Gastrocnemius medialis (tissue), 4 donors: ENCODE data around the gene FKBP10.

Source experiments
- POLR2A ChIP-seq, 2 donors: fragments of 450-650 bp; IDR thresholded peaks; one replicate each; pipeline ENCODE4 v1.6.1; 2017; ENCODE audit warnings: antibody characterized with exemption in 2 of 2, mild to moderate bottlenecking in 2 of 2, moderate library complexity in 2 of 2
- TF ChIP-seq, protein P1 (sequence below), 5 experiments: fragments of 450-650 bp in 3 of 5; fragments of 200-600 bp in 2 of 5; sonication (generic) in 2 of 5; IDR thresholded peaks in 4 of 5; conservative IDR thresholded peaks in 1 of 5; 1 replicate in 4 of 5; 2 replicates in 1 of 5; pipeline ENCODE4 v1.5.1; 2016 to 2019; ENCODE audit warnings: antibody characterized with exemption in 5 of 5, mild to moderate bottlenecking in 3 of 5, moderate library complexity in 3 of 5

DNA sequence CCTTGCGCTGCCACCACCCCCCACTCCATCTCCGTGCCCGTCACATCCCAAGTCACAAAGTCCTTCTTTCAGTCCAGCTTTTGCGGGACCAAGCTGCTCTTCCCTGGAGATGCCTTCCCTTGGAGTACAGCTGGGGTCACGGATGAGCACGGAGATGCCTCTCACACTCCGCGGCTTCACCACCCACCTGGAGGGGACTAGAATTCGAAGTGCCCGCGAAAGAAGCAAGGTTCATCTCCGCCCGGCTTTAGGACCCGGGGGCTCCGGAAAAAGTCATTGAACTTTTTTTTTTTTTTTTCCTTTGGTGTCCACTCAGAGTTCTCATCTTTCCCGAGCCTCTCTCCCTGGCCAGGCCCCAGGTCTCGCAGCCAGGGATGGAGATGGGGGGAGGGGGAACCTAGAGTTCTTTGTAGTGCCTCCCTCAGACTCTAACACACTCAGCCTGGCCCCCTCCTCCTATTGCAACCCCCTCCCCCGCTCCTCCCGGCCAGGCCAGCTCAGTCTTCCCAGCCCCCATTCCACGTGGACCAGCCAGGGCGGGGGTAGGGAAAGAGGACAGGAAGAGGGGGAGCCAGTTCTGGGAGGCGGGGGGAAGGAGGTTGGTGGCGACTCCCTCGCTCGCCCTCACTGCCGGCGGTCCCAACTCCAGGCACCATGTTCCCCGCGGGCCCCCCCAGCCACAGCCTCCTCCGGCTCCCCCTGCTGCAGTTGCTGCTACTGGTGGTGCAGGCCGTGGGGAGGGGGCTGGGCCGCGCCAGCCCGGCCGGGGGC, at the start of gene FKBP10:
- TF ChIP-seq, protein P1, sequence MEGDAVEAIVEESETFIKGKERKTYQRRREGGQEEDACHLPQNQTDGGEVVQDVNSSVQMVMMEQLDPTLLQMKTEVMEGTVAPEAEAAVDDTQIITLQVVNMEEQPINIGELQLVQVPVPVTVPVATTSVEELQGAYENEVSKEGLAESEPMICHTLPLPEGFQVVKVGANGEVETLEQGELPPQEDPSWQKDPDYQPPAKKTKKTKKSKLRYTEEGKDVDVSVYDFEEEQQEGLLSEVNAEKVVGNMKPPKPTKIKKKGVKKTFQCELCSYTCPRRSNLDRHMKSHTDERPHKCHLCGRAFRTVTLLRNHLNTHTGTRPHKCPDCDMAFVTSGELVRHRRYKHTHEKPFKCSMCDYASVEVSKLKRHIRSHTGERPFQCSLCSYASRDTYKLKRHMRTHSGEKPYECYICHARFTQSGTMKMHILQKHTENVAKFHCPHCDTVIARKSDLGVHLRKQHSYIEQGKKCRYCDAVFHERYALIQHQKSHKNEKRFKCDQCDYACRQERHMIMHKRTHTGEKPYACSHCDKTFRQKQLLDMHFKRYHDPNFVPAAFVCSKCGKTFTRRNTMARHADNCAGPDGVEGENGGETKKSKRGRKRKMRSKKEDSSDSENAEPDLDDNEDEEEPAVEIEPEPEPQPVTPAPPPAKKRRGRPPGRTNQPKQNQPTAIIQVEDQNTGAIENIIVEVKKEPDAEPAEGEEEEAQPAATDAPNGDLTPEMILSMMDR (IDR thresholded peaks at IDR 0.05 in 4 of 5, conservative IDR thresholded peaks at IDR 0.05 in 1 of 5): no peak
- no peak for TF ChIP-seq POLR2A (IDR thresholded peaks at IDR 0.05)
